ENCODE results near the gene PPP2R5A.
"Not testable (repeated sequence)": the region's sequence is repeated elsewhere in the genome, so short reads cannot be mapped to it uniquely, and the experiment has no call there.

The PPP2R5A gene

GRCh38 chr1:212364985-212365384 is 79.8 kb downstream of the PPP2R5A start:
- DNase-seq = no peak

DNA sequence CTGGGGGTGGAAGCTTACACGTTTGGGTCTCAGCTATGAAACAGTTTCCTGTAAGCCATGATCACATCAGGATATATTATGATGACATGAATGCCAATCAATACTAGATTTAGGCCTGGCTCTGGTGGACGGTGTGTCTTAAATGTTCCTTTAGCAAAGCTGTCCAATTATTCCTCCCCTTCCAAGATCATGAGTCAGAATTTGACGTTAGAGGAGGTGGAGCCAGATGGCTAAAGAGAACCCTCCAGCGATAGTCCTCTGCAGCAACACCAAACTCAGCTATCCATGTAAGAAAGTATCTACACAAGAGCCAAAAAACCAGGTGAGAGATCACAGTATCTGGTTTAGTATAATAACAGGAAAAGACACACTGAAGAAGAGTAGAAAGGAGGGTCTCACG is 81.7 kb downstream of the PPP2R5A start:
- DNase-seq = no peak

GRCh38 chr1:212367474-212368072 is 82.4 kb downstream of the PPP2R5A start:
- DNase-seq = no peak

DNA sequence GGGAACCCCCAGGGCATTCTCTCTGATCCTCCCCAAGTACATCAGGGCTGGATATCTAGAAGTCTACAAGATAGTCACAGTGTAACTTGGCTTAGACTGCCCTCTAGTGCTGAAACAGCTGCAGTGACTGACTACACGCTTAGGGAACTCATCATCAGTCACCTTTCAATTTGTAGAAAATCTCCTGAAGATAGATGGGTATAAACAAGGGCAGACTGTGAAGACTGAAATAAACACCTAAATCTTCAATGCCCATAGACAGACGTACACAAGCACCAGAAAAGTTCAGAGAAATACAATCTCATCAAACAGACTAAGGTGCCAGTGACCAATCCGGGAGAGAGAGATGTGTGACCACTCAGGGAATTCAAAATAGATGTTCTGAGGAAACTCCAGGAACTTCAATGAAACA is 82.9 kb downstream of the PPP2R5A start:
- peak; percentile 54 for DNase-seq

DNA sequence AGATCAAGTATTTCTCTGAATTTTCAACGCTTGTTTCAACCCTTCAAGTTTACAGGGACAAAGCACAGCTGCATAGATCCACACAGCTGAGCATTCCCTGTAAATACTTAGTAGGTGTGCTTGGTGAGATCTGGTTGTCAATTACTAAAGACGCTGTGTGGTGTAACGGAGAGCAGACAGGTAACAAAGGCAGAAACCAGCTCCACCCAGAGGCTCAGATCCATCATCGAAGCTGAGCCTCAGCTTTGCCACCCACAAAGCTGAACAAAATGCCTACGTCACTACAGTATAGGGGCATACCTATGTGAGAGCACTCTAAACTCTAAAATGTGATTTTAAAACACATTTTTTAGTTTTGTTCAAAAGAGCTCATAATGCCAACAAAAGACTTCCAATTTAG is 90.8 kb downstream of the PPP2R5A start:
- DNase-seq = no peak

DNA sequence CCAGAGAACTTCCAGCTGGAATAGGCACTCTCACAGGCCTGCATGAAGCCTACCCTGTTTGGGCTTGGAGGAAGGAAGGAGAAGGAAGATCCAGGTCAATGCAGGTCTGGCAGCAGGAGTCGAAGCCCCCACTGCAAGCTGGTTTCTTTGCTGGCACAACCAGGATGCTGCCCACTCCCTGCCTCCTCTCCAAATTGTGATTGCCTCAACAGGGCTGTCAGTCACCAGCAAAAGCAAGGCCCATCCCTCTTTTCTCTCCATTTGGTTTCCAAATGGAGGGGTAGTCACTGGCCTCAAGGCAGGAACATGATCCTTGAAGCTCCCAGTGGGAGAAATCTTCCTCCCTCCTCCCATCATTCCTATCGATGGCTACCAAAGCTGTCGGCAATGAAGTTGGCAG is 92.4 kb downstream of the PPP2R5A start:
- DNase-seq = no peak

DNA sequence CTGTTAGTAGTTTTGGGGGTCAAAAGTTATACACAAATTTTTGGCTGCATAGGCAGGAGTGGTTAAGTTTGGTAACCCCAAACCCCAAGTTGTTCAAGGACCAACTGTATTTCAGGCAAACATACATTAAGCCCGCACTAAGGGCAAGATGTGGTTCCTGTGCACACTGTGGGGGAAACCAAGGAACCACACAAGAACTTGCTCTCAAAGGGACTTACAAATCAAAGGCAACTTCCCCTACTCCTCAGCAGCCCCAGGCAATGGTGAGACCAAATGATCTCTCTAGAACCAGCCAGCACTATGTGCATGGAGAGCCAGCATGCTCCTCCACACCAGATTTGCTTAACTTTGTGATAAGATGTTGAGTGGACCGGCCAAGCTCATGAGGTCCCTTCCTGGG is 94.2 kb downstream of the PPP2R5A start:
- DNase-seq = no peak

DNA sequence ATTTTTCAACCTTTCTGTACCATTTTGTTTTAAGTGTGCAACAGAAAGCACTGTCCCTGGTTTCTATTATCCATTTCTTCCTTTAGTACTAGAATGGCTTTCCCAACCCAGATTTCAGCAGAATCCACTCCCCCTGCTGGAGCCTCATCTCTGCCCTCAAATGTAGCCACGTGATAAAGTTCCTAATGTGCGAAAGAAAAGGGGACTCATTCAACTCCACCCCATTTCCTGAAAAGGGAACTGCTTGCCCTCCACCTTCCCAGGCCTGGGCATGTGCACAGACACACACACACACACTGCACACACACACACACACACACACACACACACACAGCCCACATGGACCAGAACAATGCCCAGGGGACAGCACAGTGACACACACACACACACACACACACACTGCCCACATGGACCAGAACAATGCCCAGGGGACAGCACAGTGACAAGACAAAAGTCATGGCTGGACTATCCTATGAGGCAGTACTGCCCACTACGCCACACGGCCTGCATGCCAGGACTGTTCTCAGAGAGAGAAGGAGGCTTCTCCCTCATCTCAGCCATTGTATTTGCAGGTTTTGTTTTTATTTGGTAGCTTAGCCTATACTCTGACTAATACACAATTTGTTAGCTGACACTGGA is 96.3 kb downstream of the PPP2R5A start:
- no peak for DNase-seq

DNA sequence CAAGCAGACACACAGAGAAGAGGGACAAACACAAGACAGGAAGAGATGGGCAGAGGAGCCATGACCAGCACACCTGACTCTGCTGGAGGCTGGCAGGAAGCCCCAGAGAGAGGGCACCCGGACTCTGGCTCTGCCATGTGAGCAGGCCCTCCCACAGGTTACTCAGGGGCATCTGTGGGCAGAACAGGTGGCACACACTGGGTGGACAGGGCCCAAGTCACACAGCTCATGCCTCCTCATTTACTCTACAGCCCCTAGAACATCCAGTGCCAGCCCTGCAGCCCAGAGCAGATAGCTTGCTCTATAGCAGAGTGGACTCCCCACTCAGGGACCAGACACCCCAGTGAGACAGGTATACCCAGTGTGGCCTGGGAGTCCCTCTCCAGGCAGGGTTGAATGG is 100.8 kb downstream of the PPP2R5A start:
- no peak for DNase-seq

- no peak for DNase-seq
Observed at GRCh38 chr1:212388985-212389716, 103.9 kb downstream of the PPP2R5A start.

- DNase-seq = not testable (repeated sequence)
Observed at GRCh38 chr1:212395678-212396437, 110.6 kb downstream of the PPP2R5A start.

DNA sequence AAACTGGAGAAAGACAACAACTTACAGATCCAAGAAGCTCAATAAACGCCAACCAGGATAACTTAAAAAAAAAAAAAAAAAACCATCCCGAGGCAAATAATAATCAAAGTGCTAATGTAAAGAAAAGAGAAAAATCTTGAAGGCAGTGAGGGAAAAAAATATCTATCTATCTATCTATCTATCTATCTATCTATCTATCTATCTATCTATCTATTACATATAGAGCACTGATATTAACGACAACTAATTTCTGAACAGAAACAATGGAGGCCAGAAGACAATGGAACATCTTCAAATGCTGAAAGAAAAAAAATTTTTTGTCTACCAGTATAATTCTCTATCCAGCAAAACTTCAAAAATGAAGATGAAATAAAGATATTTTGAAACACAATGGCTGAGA is 111.4 kb downstream of the PPP2R5A start:
- DNase-seq = no peak

DNA sequence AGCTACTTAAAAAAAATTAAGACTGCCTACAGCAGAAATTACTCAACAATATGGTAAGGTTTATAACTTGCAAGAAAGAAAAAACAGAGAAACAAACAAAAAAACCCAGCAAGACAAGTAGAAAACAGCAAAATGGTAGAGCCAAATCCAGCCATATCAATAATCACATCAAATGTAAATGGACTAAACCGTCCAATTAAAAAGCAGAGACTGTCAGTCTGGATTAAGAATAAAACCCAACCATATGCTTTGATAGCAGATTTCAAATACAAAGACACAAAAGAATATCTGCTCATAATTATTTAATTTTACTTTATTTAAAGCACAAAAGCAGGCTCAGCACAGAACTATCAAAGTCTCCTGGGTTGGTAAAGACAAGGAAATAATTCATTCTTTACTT is 112.0 kb downstream of the PPP2R5A start:
- no peak for DNase-seq

DNA sequence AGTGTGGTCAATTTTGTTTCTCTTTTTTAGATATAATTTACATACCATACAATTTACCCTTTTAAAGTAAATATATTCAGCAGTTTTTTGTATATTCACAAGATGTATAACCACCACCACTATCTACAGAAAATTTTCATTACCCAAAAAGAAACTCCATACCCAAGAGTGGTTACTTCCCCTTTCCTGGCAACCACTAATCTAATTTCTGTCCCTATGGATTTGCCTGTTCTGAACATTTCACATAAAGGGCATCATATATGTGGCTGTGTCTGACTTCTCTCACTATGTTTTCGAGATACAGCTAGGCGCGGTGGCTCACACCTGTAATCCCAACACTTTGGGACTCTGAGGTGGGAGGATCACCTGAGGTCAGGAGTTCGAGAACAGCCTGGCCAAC is 115.8 kb downstream of the PPP2R5A start:
- no peak for DNase-seq

- no peak for DNase-seq
Observed at GRCh38 chr1:212401838-212402582, 116.8 kb downstream of the PPP2R5A start.

GRCh38 chr1:212402666-212403321 is 117.6 kb downstream of the PPP2R5A start:
- no peak for DNase-seq

DNA sequence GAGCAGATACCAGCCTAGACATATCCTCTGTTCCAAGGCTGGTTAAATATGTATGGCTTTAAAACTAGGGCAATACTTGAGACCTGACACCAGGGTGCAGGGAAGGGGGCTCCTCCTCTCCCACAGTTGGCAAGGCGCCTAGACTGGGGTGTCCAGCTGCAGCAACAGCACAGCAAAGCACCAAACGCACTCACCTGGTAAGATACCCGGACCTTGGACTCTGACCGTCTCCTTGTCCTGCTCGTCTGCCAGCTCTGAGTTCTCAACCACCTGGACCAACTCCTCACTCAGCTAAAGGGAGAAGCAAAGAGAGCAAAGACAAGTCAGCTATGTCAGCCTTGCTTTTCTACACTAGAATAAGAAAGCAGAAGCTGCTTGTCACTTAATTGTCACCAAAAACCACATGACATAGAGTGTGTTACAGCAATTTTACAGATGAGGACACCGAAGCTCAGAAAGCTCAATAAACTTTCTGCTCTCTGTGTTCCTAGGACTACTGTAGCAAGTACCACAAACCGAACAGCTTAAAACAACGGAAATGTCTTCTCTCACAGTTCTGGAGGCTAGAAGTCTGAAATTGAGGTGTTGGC is 125.1 kb downstream of the PPP2R5A start:
- DNase-seq = no peak

Measured in stimulated activated CD4-positive, alpha-beta T cell treated with anti-CD3 and anti-CD28 coated beads, Interleukin-15, amount 100 ng/mL, for 24 hours (primary cell).